NCI-H2081 (cell line): ENCODE data around the gene OTUD3.
"Not testable (repeated sequence)": the region's sequence is repeated elsewhere in the genome, so short reads cannot be mapped to it uniquely, and the experiment has no call there.

ENCODE experiments used
- DNase-seq, 2 experiments: peaks; one replicate each; lab custom pipeline; 2025; lab: John Stamatoyannopoulos, UW

OTUD3 gene

DNA sequence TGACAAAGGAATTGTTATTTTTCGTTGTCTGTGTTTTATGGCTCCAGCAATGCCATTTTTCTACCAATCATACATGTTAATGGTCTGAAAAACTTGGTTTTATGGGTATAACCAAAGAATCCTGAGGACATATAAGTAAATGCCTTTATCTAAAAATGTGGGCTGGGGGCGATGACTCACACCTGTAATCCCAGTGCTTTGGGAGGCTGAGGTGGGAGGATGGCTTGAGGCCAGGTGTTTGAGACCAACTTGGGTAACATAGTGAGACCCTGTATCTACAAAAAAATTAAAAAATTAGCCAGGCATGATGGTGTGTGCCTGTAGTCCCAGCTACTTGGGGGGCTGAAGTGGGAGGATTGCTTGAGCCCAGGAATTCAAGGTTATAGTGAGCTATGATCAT is 12.7 kb upstream of the OTUD3 start:
- DNase-seq = not testable (repeated sequence)

DNA sequence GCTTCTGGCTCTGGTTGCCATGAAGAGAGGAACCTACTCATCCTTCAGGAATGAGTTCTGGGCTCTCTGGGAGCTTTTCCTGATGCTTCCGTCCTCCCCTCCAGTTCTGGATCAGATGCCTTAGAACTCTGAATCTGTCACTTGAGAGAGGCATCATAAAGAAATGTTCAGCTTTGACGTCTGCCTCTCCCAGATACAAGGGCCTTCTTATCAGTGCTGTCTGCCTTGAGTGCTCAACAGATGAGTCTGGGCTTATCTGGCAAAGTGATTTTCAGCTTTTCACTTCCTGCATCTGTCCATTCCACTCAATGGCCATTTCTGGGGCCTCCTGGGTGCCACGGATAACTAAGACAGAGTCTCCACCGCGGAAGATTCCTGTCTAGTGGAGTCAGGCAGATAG is 12.3 kb upstream of the OTUD3 start:
- DNase-seq = no peak

DNA sequence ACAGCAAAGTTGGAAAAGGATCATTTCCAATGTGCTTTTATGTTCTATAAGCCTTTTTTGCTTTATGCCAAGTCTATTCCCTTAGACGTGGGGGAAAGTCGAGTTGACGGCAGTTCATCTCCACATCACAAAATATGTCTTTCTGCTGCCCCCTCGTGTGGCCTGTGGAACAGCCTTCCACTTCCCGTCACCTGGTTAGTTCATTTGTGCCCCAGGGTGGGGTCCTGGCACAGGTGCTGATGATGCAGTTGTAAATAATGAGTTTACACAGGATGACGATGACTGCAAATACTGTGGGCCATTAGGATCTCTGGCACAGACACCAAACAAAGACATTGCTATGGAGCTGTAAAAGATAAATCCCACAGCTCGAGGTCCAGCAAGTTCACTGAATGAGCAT is 10.0 kb upstream of the OTUD3 start:
- peak; percentile 80 to 90 for DNase-seq

DNA sequence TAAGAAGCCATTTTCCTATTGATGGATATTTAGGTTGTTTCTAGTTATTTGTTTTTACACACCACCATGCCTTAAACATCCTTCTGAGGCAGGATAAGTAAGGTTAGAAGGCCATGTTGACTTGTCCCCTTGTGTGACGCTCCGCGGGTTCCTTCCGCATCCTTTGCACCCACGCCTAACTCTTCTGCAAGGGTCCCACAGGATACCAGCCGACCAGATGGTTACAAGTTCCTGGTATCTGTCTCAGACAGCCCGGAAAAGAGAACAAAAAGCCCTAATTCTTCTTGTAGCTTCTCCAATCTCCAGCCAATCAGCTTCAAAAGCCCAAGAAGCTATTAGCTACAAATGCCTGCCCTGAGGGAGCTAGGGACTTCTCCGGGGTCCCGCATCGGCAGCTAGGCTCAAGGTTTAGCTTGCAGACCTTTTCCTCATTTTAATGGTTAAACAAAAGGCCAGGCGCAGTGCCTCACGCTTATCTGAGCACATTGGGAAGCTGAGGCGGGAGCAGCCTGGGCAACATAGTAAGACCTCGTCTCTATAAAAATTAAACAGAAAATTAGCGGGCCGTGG is 4.9 kb upstream of the OTUD3 start:
- no peak for DNase-seq

DNA sequence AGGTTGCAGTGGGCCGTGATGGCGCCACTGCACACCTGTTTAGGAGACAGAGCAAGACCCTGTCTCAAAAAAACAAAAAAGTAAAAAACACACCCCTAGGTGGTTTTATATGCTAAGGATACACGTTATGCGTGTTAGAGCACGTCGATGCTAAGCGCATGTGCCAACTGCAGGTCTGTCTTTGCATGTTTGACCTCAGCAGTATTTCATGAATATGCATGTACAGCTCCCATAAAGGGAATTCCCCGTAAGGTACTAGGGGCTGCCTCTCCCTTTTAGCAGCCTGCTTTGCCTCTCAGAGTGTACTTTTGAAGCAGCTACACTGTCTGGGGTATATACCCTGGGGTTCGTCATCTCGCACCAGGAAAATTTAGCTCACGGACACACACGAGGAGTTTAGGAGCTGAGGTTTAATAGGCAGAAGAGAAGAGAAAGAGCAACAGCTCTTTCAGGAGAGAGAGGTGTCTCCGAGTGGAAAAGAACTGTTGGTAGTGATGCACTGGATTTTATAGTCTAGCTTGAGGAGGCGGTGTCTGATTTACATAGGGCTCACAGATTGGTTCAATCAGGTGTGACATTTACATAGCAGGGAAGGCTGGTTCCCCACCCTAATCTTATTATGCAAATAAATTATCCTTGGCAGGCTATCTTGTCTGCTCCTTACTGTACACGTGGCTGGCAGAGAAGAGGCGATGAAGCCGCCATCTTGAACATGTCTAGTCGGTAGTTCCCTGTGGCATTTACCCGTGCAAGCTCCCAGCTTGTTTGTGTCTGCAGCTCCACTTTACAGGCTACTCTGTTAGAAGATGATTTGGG is 4.2 kb upstream of the OTUD3 start:
- DNase-seq = peak in 1 of 2 experiments; percentile 8

DNA sequence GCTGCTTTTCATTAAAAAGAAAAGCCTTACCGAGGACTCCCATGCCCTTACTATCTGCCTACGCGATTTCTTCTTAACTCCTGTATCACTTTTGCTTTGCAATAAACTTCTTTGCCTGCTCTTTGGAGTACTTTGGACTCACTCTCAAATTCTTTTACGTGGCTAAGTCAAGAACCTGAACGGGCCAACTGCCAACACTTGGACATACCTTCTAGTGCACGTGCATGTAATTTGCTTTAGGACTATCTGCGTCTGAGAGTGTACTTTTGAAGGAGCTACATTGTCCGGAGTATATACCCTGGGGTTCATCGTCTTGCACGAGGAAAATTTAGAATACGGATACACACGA is 3.6 kb upstream of the OTUD3 start:
- no peak for DNase-seq

DNA sequence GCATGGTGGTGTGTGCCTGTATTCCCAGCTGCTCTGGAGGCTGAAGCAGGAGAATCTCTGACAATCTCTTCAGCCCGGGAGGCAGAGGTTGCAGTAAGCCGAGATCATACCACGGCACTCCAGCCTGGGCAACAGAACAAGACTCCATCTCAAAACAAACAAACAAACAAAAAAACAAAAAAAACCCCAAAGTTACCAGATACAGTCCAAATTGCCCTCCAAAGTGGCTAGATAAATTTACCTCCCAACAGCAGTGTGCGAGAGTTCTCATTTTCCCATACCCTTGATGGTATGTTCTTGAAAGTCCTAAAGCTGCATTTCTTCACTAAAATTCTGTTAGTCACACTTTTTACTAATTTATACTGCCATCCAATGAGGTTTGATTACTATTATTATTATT is 3.0 kb upstream of the OTUD3 start:
- DNase-seq = no peak

DNA sequence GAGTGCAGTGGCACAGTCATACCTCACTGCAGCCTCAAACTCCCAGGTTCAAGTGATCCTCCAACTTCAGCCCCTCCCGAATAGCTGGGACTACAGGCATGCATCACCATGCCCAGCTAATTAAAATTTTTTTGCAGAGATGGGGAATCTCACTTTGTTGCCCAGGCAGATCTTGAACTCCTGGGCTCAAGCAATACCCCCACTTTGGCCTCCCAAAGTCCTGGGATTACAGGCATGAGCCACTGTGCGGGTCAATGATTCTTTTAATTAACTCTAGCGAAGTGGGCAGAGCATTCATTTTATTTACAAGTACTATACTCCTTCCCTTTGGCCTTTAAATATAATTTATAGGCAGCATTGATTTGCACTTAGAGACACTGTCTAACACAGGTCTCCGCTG is 2.5 kb upstream of the OTUD3 start:
- no peak for DNase-seq

DNA sequence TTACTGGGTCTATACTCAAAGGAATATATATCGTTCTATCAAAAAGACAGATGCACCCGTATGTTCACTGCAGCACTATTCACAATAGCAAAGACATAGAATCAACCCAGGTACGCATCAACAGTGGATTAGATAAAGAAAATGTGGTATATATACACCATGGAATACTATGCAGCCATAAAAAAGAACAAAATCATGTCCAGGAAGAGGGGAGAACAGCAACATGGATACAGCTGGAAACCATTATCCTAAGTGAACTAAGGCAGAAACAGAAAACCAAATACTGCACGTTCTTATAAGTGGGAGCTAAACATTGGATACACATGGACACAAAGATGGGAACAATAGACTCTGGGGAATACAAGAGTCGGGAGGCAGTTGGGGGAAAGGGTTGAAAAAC is 1.4 kb upstream of the OTUD3 start:
- DNase-seq = not testable (repeated sequence)

DNA sequence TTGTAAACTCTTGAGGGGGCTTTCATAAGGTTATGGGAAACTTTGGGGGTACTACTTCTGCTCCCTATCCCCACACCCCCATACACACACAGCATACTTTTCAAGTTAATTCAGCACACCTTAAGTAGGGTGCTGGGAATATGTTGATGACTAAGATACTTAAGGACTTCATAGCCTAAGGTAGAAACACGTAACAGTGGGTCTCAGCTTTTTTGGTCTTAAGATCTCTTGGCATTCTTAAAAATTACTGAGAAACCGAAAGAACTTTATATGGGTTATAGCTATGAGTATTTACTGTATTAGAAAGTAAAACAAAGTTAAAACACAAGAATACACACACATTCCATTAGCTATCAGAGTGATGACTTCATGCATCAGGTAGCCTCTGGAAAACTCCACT is 2.1 kb downstream of the OTUD3 start:
- DNase-seq = no peak

DNA sequence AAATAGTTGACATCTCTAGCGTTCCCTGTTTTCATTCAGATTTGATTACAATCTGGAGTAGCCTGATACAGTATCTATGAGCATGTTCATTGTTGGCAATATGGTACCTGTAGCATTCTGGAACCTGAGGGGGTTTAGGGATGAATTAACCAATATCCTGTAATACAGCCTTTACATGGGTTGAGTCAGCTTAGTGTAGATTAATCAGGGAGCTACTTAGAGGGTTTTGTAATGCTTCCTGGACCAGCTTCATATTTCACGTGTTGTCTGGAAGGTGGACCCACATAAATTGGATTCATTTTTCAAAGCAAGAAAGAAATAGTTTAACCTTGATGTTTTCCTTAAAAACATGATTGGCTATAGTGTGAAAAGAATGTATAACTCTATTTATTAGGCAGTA is 3.6 kb downstream of the OTUD3 start:
- DNase-seq = no peak

DNA sequence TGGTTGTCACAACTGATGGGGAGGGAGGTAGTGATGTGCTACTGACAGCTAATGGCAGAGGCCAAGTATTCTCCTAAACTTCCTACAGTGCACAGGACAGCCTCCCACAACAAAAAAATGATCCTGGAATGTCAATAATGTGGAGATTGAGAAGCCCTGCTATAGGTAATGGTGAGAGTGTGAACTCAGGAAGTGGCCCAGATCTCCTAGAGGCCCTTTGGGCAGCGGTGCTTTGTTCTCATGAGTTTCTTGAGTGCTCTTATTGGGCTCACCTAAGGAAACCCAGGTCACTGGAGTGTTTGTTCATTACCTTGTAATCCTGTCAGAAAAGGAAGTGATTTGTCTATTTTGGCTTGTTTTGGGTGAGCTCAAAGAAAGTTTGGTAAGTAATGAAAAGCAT is 5.9 kb downstream of the OTUD3 start:
- DNase-seq = no peak

DNA sequence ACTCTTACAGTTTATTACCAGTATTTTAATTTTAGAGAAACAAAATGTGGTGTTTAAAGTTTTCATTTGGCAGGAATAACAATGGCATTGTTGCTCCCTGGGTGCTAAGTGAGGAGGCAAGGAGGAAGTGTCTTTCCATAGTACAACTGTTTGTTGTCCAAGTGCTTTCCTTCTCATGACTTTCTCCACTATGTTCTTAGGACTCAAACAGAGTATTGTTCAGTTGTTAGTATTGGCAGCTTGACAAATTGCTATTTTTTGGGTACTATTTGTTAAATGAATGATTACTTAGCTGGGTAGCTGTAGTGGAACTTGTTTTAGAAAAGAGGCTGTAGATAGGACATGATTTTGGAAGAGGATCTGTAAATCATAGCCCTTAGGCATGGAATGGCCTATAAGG is 7.5 kb downstream of the OTUD3 start:
- DNase-seq = no peak

DNA sequence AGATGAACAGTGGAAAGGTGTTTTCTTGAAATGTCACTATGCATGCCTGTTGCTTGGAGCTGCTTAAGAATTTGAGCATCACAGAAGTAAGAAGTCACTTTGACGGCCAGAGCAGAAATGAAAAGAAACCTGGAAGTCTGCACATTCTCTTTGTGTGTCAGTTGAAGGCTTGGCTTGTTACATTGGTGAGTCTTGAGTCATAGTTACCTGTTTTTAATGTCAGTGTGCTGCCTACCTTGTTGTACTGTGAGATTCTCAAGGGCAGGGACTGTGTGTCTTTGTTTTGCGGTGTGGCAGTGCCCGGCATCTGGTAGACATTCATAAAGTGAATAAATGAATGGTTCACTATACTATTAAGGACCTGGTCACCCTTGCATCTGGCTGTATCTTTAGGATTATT is 9.9 kb downstream of the OTUD3 start:
- no peak for DNase-seq

DNA sequence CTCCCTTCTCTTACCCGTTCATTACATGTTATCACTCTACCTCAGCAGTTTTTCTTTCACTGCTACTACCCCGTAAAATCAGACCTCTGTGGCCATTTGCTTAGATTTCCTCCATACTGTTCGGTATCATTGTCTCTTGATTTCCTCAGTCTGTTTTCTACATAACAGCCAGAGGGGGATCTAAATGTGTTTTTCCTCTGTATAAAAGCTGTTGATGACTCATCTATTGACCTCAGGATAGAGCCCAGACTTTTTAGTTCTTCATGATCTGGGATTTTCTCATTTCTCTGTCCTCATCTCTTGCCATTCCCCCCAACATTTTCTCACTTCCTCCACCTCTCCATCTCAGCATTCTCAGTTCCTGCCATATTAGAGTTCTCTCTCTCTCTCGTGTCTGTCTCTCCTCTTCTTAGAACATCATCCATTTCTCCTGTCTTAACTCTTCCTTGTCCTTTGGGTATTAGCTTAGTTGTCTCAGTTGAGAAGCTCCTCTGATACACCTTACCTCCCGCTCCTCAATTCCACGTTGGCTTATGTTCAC is 10.5 kb downstream of the OTUD3 start:
- DNase-seq = no peak

DNA sequence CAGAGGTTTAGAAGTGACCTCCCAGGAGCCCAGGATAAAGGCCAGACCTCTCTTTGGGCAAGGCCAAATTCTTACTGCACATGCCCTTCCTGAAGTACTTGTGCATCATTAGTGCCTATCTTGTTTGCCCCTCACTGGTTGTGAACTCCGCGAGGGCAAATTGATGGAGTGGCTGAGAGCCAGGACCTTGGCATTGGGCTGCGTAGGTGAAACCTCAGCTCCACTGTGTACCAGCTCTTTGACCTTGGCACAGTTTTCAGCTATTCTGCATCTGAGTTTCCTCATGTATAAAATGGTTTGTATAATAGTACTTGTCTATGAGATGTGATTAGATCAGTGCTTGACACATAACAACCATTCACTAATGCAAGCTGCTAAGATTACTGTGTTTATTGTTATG is 11.5 kb downstream of the OTUD3 start:
- DNase-seq = no peak

DNA sequence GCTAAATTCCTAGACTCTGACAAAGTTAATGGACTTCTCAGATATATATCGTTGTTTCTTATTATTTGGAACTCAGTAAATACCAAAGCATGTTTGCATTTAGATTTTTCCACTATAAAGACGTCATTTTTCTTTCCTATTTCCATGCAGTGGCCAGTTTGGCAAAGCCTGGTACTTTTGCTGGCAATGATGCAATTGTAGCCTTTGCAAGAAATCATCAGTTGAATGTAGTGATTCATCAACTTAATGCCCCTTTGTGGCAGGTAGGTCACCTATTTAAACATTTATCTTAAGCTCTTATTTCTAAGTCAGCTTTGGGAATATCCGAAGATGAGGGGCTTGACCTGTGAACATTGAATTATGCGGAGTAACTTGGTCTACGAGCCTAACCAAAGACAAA is 12.0 kb downstream of the OTUD3 start:
- no peak for DNase-seq

DNA sequence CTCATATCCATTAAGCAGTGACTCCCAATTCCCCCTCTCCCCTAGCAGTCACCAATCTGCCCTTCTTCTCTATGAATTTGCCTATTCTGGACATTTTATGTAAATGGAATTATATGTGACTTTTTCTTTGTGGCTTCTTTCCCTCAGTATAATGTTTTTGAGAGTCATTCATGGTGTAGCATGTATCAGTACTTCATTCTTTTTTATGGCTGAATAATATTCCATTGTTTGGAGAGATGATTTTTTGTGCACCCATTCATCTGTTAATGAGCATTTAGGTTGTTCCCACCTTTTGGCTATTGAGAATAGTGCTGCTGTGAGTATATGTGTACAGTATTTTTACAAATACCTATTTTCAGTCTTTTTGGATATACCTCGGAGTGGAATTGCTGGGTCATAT is 19.5 kb downstream of the OTUD3 start:
- DNase-seq = no peak

DNA sequence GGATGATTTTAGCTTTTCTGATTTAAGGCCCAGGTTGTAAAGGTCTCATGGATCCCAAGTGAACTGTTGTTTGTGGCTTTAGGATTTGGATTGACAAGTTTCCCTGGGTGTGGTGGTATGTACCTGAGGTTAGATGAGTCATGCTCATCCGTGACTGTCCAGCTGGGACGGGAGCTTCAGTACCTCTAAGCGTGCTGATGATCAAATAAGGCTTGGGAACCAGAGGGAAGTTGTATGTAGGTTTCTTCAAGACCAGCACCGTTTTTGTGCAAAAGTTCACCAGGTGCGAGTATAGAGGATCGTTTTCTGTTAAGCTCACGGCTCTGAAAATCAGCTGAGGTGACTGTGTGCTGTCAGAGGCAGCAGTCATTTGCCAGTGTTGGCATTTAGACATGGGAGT is 21.4 kb downstream of the OTUD3 start:
- no peak for DNase-seq

DNA sequence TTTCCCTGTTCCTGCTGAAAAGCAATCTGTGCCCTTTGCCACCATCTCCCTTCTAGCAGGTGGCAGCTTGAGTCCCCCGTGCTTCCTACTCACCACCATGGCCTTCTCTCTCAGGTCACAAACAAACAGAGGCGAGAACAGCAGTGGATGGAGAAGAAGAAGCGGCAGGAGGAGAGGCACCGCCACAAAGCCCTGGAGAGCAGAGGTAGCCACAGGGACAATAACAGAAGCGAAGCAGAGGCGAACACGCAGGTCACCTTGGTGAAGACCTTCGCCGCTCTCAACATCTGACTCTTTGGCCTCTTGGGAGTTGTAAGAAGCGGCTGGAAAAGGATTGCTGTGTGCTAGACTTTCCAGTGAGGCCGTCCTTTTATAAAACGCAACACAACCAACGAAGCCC is 25.3 kb downstream of the OTUD3 start:
- no peak for DNase-seq

DNA sequence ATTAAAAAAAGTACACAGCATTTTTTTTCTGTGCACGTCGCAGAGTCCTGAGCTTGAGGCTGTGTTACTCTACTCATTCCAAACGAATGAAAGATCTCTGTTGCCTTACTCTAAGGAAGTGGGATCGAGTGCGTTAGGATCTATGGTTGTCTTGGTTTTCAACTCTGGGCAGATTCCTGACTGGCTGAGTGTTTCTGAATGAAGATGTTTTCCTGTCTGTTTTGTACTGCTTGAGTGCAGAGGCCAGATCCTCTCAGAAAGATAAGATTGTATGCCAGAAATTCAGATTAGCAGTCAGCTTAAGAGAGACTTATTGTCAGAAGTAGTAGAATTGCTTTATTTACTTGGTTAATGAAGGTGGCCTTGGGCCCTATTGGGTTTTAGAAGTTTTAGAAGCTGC is 27.2 kb downstream of the OTUD3 start:
- no peak for DNase-seq

DNA sequence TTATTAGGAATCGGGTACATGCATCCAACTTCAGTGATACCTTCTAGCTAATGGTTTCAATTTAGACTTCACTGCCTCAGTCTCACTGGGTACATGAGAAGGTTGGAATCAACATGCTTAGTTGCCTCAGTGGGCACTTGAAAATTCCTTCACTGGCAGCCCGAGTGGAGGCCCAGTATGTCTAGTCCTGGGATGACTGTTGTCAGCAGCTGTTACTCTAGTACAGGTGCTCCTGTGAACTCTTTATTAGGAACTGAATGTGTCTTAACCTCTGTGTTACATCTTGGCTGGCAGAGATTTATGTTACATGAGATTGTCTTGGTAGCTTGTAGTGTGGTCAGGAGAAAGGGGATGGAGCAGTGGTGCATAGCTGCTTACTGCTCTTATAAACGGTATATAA is 27.8 kb downstream of the OTUD3 start:
- no peak for DNase-seq

DNA sequence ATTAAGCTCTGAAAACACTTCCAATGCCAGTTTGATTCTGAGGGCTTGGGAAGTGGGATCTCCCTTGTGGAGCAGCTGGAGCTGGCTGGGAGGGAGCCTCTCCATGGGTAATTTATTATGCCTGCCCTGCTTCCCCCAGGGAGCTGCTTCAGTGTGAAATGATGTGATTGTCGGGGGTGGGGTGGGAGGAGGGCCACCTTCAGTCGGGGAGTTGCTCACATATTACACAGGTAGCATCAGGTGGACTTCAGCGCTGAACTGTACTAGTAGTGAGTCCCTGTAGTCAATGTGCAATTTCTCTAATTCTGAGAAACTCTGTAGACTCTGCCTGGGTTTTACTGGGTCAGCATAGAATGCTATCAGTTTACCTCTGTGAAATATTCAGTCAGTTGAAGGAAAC is 28.5 kb downstream of the OTUD3 start:
- DNase-seq = no peak

DNA sequence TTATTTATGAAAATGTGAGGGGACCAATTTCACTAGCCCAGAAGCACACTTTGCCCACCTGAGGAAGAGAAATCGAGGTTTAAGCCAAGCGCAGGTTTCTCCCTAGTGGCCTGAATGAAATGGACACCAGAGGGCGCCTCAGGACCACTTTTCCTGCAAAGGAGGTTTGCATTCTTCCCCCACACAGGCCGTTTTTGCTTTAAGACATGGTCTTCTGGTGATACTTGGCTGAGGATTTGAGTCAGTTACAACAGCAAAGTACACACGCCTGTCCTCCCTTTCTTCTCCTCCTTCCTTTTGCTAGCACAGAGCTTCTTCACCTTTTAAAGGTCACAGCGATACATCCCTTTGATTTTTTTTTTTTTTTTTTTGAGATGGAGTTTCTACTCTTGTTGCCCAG is 35.9 kb downstream of the OTUD3 start:
- DNase-seq = peak; percentile 70 to 78
